ENCODE data around the gene SLC13A3.

Gene SLC13A3

DNA sequence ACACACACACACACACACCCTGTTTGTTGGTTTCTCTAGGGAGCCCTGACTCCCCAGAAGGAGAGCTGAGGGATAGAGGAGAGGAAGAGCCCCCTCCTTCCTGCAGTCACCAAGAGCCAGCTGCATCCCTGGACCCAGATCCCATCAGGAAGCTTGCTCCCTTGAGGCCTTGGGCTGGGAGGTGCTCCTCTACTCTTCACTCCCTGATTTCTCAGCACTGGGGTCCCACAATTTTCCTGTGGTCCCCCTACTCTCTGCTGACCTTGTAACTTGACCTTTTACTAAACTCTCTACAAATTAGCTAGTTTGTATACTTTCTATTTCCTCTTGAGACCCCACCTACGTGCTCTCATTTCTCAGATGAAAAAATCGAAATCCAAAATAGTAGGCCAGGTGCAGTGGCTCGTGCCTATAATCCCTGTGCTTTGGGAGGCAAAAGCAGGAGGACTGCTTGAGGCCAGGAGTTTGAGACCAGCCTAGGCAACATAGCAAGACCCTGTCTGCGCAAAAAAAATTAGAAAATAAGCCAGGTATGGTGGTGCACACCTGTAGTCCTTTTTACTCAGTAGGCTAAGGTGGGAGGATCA lies 95.8 kb downstream of the SLC13A3 start:
- DNase-seq (ENCODE audit: low spot score), result no peak

GRCh38 chr20:46554828-46555227 lies 96.4 kb downstream of the SLC13A3 start:
- DNase-seq (ENCODE audit: low spot score), result no peak

DNA sequence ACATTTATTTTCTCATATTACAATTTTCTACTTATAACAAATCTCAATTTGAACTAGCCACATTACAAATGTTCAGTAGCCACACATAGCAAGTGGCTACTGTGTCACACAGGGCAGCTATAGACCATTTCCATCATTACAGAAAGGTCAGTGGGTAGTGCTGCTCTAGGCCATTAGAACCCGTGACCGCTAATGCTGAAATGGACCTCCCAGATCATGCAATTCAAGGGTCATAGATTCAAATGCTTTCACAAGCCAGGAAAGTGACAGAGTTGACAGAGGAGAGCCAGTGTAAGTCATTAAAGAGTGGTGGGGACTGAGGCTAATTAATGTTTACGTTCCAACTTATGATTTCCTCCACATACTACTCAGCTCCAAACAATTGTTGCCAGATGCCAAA lies 97.3 kb downstream of the SLC13A3 start:
- DNase-seq (ENCODE audit: low spot score), result no peak

- DNase-seq (ENCODE audit: low spot score), result no peak
Observed at GRCh38 chr20:46552460-46553420, 98.5 kb downstream of the SLC13A3 start.

- no peak for DNase-seq (ENCODE audit: low spot score)
Observed at GRCh38 chr20:46551522-46552381, 99.5 kb downstream of the SLC13A3 start.

DNA sequence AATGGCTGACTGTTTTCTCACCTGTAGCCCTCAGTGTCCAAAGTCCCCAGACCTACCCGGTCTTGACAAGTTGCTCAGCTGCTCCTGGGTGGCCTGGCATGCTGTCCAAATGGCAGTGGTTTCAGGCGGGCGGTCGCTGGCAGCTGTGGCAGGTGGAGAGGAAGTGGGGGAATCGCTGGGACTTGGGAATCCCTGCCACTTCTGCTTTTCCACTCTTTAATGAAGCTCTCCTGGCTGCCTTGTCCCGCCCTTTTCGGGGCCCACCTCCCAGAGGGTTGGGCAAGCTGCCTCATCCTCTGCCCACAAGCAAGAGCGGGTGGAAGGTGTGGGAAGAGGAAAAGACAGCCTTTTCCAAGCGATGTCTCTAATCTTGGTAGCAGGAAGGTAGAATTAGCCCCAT lies 100.8 kb downstream of the SLC13A3 start, which contains the start of gene OCSTAMP:
Gene OCSTAMP (minus strand): TSS at position 194 of the 400 bp plus-strand sequence. CDS start 94 bp downstream, at position 100.
- no peak for DNase-seq (ENCODE audit: low spot score)

DNA sequence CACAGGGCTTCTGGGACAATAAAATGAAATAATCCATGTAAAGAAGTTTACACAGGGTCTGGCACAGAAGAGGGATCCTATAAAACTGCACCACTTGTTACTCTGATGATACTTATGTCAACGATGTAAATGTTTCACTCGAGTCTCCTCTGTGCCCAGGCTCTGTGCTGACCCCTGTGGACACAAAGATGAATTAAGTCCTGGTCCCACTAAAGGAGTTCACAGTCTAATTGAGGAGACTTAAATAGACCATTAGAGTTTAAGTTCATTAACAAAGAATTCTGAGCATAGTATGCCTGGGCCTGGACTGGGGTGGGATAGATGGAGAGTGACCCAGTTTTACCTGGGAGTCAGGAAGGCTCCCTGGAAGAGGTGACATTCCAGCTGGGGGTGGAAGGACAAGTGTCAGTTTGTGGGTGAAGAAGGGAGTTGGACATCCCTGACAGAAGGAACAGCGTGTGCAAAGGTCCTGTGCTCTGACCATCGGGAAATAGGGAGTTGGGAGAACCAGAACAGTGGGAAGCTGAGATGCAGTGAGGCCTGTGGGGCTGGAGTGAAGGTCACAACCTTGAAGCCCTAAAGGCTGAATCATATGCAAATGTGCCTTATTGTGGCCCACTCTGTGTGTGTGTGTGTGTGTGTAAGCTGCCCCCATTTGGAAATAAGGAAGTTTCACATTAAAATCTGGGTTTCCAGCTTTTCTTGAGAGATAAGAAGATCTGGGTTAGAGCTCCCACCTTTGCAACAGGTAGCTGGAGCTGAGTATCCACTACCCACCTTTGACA lies 101.9 kb downstream of the SLC13A3 start:
- DNase-seq (ENCODE audit: low spot score), result no peak

DNA sequence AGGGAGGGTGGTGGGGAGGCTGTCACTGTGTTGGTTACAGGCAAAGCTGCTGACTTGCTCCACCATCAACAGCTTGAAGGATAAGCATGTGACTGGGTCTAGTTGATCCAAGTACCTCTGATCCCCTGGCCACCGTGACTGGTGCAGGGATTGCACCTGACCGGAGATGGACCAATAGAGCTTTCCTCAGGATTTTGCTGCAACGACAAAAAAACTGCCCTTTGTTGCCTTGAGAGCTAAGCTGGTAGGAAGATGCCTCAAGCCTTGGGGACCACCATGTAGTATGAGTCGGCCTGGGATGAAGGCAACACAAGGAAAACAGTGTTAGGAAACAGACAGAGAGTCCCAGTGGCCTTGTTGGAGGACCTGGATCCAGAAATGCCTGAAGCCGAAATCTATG lies 102.6 kb downstream of the SLC13A3 start:
- DNase-seq (ENCODE audit: low spot score), result no peak

- no peak for DNase-seq (ENCODE audit: low spot score)
Observed at GRCh38 chr20:46547995-46548394, 103.3 kb downstream of the SLC13A3 start.

- DNase-seq (ENCODE audit: low spot score), result no peak
Observed at GRCh38 chr20:46546936-46547335, 104.3 kb downstream of the SLC13A3 start.

DNA sequence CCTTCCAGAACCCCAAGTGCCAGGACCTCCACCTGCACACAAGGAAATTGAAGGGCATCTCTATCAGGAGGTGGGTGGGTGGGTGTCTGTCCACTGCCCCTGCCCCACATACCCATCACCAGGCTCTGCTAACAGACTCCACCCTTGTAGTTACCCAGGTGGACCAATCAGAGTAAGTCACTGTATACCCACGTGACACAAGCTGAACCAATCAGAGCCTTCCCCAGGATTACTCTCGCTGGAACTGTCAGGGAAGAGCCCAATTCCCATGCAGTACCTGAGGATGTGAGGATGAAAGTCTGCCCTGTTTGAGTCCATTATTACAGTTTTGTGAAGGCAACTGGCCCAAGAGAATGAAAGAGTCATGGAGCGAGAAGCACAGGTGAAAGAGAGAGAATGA lies 105.0 kb downstream of the SLC13A3 start:
- DNase-seq (ENCODE audit: low spot score), result no peak

DNA sequence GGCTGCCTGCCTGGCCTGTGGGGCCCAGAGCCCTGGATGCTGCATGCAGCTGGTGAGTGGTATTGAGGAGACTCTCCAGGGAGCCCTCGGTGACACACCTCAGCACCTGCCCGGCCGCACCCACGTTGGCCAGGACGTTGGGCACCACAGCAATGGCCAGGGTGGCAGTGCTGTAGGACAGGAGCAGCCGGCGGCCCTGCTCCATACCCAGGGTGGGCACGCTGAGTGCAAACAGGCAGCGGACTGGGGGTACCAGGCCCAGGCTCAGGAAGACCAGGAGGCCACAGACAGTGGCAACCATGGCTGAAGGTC lies 105.5 kb downstream of the SLC13A3 start:
- no peak for DNase-seq (ENCODE audit: low spot score)

DNA sequence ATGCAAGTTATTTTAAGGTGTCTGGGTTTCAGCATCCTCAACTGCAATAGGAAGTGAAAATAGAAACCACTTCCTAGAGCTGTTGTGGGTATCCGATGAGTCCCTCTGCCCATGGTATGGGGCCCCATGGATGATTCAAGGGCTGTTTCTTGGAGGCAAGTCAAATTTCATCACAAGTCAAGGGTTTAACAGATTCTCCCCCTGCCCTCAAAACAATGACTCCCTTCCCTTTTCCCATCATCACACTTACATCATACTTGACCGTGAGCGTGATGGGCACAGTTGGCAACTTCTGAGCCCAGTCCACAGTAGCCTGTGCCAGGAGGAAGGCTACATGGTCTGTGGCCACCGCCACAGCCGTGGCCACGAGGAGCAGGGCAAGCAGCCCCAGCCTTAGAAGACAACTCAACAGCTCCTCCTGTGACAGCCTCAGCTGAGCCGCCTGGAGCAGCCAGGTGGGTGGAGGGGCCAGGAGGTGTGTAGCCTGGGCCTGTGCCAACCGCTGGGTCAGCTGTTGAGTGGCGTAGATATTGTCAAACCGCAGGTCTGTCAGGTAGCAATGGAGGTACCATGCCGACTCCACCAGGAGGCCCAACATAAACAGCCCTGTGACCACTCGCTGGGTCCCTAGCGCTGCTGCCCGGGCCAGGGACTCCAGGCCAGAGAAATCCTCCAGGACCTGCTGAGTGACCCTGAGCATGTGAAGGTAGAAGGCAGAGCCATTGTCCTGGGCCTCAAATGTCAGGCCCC lies 106.0 kb downstream of the SLC13A3 start:
- DNase-seq (ENCODE audit: low spot score), result peak; percentile 25

- no peak for DNase-seq (ENCODE audit: low spot score)
Observed at GRCh38 chr20:46544576-46544975, 106.7 kb downstream of the SLC13A3 start.

DNA sequence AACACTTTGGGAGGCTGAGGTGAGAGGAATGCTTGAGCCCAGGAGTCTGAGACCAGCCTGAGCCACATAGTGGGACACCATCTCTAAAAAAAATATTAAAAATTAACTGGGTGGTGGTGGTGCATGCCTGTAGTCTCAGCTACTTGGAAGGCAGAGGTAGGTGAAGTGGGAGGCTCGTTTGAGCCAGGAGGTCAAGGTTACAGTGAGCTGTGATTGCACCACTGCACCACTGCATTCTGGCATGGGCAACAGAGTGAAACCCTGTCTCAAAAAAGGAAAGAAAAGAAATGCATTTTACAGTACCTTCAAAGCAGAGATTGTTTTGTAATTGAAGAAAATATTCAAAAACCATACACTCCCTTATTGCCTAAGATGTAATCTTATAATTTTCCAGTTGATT lies 107.3 kb downstream of the SLC13A3 start:
- no peak for DNase-seq (ENCODE audit: low spot score)

DNA sequence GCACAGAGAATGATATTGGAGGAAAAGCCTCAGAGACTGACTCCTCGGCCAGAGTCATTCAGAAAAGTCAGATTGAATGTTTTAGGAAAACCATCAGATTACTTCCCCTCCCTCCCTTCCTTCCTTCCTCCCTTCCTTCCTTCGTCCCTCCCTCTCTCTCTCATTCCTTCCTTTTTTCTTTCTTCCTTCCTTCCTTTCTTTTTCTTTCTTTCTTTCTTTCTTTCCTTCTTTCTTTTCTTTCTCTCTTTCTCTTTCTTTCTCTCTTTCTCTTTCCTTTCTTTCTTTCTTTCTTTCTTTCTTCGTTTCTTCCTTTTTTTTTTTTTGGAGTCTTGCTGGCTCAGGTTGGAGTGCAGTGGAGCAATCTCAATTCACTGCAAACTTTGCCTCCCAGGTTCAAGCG lies 108.2 kb downstream of the SLC13A3 start:
- DNase-seq (ENCODE audit: low spot score), result no peak

- DNase-seq (ENCODE audit: low spot score), result no peak
Observed at GRCh38 chr20:46541229-46541935, 109.9 kb downstream of the SLC13A3 start.

DNA sequence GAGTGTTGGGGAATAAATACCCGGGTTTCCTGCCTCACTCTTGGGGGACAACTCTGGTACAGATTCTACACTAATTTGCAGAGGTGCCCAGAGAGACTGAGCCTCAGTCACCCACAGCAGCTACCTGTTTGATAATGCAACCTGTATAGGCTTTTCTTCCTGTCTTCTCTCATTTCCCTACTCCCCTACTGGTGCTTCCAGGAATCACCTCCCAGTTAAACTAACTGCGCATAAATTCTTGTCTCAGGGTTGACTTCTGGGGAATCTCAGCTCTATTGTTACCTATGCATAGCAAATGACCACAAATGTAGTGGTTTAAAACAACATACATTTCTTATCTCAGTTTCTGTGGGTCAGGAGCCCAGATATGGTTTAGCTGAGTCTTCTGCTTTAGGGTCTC lies 112.1 kb downstream of the SLC13A3 start:
- no peak for DNase-seq (ENCODE audit: low spot score)

DNA sequence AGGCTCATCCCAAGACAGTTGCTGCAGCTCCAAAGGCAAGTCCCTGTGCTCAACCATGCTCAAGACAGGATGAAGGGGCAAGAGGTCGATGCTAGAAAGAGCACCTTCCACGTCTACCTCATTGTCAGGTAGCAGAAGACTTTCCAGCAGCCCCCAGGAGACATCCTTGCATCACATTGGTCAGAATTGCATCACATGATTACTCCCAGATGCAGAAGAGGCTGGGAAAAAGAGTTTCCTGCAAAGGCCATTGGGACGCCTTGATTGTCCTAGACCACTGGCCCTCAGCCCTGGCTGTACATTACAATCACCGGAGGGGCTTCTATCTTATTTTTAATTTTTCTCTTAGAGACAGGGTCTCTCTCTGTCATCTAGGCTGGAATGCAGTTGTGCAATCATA lies 120.6 kb downstream of the SLC13A3 start:
- DNase-seq (ENCODE audit: low spot score), result no peak

- DNase-seq (ENCODE audit: low spot score), result peak; percentile 45
Observed at GRCh38 chr20:46523696-46524328, 127.4 kb downstream of the SLC13A3 start.

All from RKO (cell line).